HG03354 (cell line): Measurements from ENCODE around the gene RNF44.

Source experiments
- ATAC-seq: cut with Tn5 transposase; IDR thresholded peaks from one replicate; pipeline ENCODE4 v1.9.1; 2021; ENCODE audit warnings: mild to moderate bottlenecking; ENCODE audit not compliant: unreplicated experiment, poor library complexity, severe bottlenecking

The RNF44 gene

DNA sequence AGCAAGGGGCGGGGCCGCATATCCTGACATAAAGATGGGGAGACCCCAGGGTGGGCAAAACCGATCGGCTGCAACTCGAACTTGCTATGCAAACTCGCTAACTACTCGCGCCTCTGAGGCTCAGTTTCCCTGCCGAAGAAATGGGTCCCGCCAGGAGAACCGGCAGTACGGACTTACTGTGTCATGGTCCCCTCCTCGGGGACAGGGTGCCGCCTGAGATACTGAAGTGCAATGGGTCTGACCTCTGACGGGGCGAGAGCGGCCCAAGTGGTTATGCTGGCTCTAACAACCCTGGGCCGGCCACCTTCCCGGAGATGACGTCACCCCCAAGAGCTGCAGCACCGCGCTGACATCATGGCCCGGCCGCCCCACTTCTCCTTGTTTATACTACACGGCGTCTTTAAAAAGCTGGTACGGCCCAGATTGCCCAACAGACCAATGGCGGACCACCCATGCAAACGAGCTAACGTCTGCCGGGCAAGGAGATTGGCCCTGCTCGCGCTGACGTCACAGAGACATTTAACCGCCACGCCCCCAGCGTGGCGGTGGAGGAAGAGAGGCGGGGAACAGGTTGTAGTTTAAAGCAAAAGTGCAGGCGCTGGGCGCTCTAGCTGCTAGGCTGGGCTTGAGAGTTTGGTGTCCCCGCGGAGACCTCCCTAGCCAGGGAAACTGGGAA is 490 bp upstream of the RNF44 start:
- peak; percentile 76 for ATAC-seq

DNA sequence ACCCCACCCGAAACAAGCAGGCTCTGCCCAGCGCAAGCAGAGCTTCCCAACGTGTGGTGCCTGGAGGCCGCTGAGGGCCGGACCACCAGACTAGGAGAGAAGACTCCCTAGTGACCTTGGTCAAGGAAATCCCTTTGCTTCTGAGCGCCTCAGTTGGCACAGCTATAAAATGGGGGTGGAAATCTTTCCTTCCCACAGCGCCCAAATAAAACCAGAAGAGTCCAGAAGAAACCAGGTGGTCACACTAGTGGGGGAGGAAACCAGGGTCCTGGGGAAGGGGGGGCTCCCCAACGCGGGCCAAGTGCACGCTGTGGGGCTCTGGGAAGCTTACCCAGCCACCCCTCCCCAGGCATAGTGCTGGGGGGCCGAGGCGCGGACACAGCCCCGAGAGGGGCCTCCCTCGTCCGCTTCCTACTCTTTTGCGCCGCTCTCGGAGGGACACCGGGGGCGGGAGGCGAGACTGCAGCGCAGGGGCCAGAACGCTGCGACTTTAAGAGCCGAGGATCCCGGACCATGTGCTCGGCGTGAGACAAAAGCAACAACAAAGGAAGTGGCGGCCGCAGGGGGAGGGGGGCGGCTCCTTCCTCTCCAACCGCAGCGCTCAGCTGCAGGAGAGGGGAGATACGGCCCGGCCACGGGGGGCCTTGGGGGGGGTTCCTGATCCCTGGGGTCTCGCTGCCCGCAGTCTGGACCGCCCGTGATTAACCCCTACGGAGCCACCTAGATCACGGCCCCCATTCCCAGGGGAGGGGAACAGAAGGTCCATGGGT is 885 bp downstream of the RNF44 start:
- ATAC-seq, result peak; percentile 30

DNA sequence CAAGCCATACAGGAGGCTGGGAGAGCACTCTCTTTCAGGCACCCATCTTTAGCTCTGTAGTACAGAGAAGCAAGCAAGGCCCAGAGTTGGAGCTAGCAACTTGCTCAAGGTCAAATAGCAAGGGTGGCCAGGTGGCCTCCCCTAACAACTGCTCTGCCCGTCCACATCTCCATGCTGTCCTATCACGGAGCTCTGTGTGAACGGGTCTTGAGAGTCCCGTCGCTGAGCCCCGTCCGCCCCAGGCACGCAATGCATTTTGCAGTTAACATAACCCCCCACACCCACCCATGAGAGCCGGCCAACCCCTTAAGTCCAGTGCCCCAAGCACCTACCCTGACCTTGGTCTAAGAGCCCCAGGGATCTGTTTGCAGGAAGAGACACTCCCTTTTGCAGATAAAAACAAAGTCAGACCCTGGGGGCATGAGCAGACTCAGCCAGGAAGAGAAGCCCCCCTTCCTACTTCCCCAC is 1.5 kb downstream of the RNF44 start:
- ATAC-seq, result no peak

DNA sequence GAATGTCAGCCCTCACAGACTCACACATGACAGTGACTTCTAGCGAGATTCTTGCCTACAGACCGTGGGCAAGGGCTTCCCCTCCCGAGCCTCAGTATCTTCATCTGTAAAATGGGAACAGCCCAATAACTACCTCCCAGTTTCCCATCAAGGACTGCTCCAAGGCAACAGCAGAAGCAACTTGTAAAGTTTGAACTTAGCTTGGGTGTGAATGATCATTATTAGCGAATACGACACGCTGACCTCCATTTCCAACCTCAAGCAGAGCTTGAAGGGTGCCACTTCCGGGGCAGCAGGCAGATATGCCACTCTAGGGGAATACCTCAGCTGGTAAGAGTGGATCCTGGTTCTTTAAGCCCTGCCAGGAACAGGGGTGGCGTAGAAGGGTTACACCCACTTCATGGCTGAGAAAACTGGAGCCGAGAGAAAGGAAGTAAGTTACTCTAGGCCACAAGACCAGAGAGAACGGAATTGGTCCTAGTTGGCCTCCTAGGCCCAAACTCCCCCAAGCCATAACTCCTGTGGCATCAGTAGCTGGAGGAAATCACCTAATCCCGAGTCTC is 2.0 kb downstream of the RNF44 start:
- ATAC-seq, result no peak

DNA sequence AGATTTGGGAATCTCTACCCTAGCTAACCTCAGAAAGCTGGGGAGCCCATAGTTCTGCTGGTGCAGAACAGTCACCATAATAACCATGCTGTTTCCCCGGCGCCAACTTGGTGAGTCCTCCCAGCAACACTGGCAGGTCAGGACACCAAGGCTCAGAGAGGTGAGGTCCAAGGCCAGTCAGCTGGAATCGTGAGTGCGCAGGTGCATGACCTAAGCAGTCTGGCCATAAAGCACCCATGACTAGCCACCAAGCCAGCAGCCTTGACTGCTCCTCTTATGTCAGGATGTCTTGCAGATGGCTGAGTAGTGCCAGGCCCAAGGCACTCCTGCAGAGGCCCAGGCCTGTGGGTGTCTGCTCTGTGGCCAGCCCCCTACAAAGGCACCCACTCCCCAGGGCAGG is 2.6 kb downstream of the RNF44 start:
- no peak for ATAC-seq

DNA sequence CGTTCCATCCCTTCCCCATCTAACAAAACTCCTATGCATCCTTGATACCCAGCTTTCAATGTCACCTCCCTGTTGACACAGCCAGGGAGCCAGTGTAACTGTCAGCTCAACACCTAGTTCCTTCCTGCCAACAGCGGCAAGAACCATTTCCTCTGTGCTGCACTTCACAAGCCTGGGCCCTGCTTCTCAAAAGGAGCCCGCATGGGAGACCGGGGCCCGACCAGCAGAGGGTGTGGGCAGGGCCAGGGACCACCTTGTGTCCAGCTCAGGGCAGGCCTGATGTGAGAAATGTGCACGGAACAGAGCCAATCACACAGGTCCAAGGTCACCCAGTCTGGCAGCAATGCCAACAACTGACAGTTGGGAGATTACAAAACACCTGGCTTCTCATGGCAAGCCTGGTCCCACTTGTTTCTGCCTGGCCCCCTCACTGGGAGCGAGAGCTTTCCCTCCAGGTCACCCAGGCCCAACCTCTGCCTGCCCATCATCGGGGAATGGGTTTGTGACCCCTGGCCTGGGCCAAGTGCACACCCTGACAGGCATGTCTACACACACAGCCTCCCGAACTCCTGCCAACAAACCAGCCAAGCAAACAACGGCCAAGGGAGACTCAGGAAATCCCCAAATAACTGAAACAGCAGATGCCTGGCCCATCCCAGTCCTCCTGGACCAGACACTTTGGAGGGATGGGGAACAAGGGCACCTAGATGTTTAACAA is 3.1 kb downstream of the RNF44 start:
- no peak for ATAC-seq

DNA sequence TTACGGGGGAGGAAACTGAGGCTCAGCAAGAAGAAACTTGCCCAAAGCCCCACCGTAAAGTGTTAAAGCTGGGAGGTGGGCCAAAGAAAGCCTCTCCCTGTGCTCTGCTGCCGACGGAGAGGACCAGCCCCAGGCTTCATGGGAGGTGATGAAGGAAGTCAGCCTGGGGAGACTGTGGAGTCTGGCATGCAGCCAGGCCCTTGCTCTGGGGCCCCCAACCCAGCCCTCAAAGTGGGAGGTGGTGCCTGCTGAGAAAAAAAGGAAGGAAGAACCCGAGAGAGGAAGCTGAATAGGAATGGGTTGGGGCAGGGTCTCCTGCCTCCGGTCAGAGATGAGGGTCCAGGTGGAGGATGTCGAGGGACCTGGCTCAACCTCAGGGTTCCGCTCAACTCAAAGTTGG is 3.8 kb downstream of the RNF44 start:
- ATAC-seq, result no peak

DNA sequence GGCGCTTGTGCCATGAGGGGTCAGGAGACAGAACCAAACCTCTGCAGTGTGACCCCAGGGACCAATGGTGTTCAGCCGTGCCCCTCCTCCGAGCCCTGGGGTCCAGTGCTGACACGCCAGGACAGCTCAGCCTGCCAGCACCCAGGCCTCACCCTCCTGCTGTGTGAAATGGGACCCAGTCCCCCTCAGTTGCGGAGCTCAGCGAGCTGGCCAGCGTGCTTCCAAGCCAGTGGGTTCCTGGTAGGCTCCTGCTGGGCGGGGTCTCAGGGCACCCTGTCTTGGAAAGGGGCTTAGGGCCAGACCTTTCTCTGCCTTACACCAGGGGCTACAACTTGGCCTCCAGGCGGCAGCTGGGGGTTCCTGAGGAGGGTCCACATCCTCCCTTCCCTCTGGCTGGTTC is 4.4 kb downstream of the RNF44 start:
- no peak for ATAC-seq

DNA sequence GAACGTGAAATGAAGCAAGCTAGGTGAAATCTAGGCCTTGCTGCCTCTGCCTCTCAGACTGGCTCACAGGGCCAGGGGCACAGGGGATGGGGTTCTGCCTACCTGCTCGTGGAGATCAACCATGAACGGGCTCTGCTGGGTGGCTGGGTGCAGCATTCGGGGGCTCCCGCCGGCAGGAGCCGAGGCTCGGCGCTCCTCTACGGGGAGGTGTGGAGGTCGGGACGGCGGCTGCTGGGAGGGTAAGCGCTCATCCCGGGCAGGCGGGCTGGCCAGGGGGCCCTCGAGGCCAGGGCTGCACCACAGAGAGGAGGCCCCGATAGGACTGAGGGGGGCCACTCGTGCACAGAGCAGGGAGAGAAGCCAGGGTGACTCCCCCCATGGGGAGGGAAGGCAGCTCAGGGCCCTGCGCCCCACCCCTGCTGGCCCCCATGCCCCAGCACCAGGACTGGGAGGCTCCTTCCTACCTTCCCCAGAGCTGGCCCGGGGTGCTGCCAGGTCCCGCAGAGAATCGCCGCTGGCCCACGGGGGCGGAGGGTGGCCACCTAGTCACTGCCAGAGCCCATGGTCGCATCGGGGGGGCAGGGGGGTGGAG is 5.2 kb downstream of the RNF44 start:
- ATAC-seq, result no peak

DNA sequence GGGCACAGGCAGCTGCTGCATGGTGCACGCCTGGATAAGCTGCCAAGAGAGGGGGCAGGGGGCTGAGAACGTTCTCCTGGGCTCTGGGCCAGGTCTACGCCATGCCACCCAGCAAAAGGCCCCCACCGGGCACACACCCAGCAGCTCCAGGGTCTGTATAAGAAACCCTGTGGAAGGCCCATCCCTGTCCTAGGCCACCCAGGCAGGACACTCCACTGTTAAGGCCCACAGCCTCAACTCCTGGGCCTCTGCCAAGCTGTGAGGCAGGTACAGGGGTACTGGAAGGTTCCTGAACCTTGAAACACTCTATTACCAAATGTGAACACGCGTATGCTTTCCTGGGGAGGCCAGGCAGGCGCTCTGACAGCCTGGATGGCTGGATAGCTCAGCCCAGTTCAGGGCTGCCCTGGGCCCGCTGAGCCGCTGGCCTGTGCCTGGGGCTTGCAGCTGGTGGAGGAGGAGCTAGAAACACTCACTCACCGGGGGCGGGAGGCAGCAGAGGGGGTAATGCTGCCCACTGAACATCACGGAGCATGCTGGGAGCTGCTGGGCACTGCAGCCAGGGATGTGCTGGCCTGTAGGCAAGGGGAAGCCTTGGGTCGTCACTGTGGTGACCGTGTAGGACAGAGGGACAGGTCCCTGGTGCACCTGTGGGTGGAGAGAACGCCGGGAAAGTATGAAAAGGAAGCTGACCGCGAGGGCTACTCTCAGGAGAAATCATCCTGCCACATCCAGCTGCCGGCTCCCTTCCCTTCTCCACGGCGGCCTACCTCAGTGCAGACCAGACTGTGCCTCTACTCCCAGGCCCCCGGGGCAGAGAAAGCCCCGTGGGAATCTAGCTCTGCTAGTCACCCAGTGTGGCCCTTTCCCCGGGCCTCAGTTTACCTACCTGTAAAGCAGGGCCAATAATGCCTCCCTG is 6.0 kb downstream of the RNF44 start:
- ATAC-seq, result no peak

DNA sequence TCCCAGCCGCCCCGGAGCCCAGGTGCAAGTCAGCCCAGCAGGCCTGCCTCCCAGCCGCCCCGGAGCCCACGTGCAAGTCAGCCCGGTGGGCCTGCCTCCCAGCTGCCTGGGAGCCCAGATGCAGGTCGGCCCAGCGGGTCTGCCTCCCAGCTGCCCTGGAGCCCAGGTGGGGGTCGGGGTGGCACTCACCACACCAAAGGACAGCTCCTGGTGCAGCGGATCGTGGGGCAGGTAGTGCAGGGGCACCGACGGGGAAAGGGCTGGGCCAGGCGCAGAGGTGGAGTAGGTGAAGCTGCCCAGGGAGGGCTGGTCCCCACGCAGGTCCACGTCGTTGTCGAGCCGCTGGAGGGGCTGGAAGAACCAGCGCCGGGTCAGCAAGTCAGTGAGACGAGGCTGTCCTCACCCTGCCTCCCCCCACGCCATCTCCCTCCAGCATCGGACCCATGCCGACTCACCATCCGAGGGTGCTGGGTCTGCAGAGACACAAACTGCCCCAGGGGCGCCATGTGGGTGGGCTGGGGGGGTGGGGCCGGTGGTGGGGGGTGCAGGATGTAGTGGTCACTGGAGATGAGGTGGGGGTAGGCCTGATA is 6.7 kb downstream of the RNF44 start:
- ATAC-seq, result no peak

DNA sequence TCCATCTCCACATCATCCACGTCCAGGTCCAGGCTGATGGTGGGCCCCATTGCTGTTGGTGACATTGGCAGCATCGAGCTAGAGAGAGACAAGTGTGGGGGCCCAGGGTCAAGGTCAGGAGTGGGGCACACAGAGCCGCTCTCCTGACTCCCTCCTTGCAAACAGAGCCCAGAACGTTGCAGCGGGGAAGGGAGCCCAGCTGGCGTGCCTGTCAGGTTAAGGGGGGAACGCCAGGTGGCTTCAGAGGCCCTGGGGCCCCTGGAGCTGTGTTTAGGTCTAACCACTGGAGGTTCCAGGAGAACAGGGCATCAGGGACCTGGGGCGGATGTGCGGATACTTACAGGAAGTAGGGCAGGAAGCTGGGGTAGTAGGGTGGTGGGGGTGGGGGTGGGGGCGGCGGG is 7.5 kb downstream of the RNF44 start:
- ATAC-seq, result no peak

DNA sequence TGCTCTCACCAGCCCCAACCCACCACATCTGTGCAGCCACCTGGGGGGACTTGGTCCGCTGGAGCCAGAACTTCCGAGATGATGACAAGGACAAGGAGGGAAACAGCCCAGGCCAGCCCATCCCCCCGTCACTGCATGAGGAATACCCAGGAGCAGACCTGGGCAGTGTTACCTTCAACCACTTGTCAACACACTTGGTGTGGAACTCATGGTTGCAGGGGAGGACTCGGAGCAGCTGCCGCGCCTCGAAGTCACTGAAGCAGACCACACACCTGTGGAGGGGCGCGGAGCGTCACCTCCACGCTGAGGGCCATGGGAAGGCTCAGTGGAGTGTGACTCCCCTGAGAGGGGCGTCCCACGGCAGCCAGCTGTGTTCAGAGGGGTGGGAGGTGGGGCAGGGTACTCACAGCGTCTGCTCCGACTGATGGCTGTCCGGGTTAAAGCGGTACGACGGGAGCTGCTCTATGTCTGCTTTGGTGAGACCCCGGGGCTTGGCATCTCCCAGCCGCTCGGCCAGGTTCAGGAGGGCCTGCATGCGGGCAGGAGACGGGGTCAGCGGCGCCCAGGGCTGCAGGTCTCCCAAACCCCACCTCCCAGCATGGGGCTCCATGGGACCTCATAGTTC is 8.0 kb downstream of the RNF44 start:
- no peak for ATAC-seq

DNA sequence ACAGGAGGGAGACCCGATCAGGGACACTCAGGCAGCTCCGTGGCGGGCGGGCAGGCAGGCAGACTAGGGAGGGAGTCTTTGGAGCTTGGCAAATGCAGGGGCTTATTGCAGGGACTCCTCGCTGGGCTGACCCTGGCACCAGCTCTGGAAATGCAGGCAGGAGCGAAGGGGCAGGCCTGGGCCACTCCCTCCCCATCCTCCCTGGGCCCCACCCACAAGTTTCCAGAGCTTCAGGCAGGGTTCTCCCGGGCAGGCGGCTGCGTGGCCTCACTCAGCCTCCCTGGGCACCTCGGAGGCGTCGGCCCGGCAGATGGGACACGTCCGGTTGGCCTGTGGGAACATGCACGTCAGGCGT is 8.5 kb downstream of the RNF44 start:
- no peak for ATAC-seq

DNA sequence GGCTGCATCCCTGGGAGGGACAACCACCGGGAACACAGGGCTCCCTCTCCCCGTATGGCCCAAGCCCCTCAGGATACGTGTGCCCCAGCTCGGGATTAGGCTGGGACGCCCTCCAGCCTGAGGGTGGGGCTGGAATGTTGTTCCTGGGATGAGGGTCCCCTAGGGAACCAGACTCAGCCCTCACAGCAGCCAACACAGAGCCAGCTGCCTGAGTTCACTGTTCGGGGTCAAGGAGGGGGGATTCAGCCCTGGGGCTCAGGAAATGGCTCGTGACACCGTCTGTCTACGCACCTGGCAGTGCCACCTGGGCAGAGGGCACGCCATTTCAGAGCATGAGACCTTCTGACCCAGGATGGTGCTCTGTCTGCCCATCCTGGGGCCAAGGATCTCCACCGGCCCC is 8.9 kb downstream of the RNF44 start:
- no peak for ATAC-seq

DNA sequence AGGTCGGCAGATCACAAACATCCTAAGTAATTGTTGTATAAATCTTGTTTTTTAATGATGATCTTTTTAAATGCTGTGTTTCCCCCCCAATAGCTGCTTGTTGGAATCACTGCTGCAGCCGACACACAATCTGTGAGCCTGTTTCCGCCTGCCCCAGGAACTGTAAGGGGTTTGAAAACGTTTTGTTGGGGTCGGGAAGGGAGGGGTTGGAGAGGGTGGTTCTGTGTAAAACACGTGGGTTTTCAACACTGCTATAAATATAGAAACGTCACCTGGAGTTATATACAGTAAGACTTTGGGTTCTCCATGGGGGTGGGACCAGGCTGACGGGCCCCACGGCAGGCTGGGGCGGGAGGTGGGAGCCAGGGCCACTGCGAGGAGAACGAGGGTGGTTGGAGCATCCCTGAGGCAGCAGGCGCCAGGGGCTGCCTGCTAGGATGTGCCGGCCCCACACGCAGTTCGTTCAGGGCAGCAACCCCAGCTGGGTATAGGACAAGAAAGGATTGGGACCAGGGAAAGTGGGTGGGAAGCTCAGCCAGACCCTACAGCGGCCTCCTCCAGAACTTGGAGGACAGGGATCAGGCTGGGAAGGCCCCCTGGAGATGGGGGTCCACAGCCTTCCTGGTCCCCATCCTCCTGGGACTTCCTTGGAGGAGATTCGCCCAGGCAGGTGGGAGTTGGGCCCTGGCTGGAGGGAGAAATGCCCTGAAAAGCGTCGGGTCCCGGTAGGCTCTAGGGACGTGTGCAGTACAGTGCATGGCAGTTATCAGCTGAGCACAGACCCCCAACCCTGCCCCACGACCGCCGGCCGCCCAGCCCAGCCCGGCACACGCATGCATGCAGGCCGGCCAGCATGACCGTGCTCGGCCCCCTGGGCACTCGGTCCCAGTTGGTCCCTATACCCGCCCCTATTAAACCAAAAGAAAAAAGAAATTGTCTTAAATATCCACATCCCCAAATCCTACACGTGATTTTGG is 9.7 kb downstream of the RNF44 start:
- no peak for ATAC-seq

DNA sequence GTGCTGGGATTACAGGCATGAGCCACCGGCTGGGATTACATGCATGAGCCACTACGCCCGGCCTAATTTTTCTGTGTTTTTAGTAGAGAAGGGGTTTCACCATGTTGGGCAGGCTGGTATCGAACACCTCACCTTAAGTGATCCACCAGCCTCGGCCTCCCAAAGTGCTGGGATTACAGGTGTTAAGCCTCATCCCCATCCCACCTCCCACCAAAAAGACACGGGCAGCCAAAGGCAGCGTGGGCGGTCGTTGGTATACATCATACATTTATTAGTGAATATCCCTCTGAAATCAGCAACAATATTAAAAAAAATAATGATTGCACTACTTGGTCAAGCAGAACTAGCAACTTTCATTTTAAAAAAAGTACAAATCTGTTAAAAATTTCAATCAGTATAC is 10.7 kb downstream of the RNF44 start:
- ATAC-seq, result no peak
